GM19395 (cell line): Measurements from ENCODE around the gene EVA1C.
"Not testable (repeated sequence)": the region's sequence is repeated elsewhere in the genome, so short reads cannot be mapped to it uniquely, and the experiment has no call there.

Experiments used
- ATAC-seq: cut with Tn5 transposase; IDR thresholded peaks from one replicate; pipeline ENCODE4 v1.9.1; 2021; ENCODE audit warnings: mild to moderate bottlenecking, moderate library complexity; ENCODE audit not compliant: unreplicated experiment

The EVA1C gene

GRCh38 chr21:32549886-32550285, 137.4 kb downstream of the EVA1C start:
- ATAC-seq, result no peak

GRCh38 chr21:32554832-32555638, 142.5 kb downstream of the EVA1C start:
- no peak for ATAC-seq

- no peak for ATAC-seq
Observed at GRCh38 chr21:32558106-32558505, 145.6 kb downstream of the EVA1C start.

GRCh38 chr21:32559006-32559610, 146.6 kb downstream of the EVA1C start:
- ATAC-seq, result no peak

DNA sequence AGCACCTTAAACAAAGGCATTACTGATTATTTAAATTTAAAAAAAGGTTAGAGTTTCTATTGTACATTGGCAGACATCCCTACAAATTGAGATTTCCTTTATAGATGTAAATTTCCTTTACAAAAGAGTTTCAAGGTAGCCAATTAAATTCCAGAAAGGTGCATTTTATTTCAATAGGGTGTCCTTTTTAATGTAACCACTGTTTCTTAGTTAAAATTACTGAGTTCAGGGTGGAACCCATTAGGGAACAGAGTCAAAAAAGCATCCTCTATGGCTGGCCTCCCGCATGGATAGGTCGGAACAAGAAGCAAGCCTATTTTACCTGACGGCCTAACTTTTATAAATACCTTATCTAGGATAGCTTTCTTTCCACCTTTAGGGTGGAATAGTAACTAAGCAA, 148.4 kb downstream of the EVA1C start:
- no peak for ATAC-seq

- not testable (repeated sequence) for ATAC-seq
Observed at GRCh38 chr21:32561476-32561875, 149.0 kb downstream of the EVA1C start.

DNA sequence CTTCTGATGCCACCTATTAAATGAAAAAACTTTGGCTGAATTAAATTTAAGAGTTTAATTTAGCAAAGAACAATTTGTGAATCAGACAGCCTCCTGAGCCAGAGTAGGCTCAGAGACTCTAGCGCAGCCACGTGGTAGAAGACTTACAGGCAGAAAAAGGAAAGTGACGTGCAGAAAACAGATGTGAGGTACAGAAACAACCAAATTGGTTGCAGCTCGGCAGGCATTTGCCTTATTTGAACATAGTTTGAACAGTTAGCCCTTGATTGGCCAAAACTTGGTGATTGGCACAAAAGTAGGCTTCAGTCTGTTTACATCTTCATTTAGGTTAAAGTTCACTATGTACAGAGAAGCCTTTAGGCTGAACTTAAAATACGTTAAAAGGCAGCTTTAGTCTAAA, 149.9 kb downstream of the EVA1C start:
- no peak for ATAC-seq

GRCh38 chr21:32562915-32563314, 150.4 kb downstream of the EVA1C start:
- no peak for ATAC-seq
